Loucy (cell line): ENCODE data around the gene OSBPL8.

Source experiments
- H2AFZ ChIP-seq: fragments of 200-600 bp; sonication (generic); 2 replicates; pipeline ENCODE4 v1.6.0; 2016; ENCODE audit warnings: antibody characterized with exemption, mild to moderate bottlenecking, low read length, moderate library complexity
- H3F3A ChIP-seq: fragments of 200-600 bp; 2 replicates; pipeline ENCODE4 v1.6.0; 2016; ENCODE audit warnings: antibody characterized with exemption, low read depth, mild to moderate bottlenecking
- H3K27me3 ChIP-seq: fragments of 200-600 bp; sonication (generic); 2 replicates; pipeline ENCODE4 v1.6.1; 2014; ENCODE audit warnings: low read length, mild to moderate bottlenecking; ENCODE audit not compliant: insufficient read depth, poor library complexity, severe bottlenecking
- H3K36me3 ChIP-seq: fragments of 200-600 bp; sonication (generic); 2 replicates; pipeline ENCODE4 v1.6.1; 2016; ENCODE audit warnings: low read length; ENCODE audit not compliant: insufficient read depth
- H3K4me1 ChIP-seq: fragments of 200-600 bp; sonication (generic); 2 replicates; pipeline ENCODE4 v1.5.1; 2014; ENCODE audit warnings: low read length, mild to moderate bottlenecking; ENCODE audit not compliant: insufficient read depth, poor library complexity, severe bottlenecking
- H3K4me2 ChIP-seq: fragments of 200-600 bp; sonication (generic); 2 replicates; pipeline ENCODE4 v1.6.0; 2014; ENCODE audit warnings: antibody characterized with exemption, low read length, low read depth, mild to moderate bottlenecking; ENCODE audit not compliant: poor library complexity, severe bottlenecking
- H3K4me3 ChIP-seq: fragments of 200-600 bp; sonication (generic); 2 replicates; pipeline ENCODE4 v1.5.1; 2014; ENCODE audit warnings: low read length, mild to moderate bottlenecking, mixed read lengths; ENCODE audit not compliant: poor library complexity, severe bottlenecking
- H3K79me2 ChIP-seq: fragments of 200-600 bp; sonication (generic); 2 replicates; pipeline ENCODE4 v1.6.1; 2014; ENCODE audit warnings: low read length; ENCODE audit not compliant: insufficient read depth
- H3K9ac ChIP-seq: fragments of 200-600 bp; sonication (generic); 2 replicates; pipeline ENCODE4 v1.6.0; 2014; ENCODE audit warnings: mild to moderate bottlenecking, low read depth, low read length, moderate library complexity; ENCODE audit not compliant: poor library complexity, severe bottlenecking
- H3K9me2 ChIP-seq: fragments of 200-600 bp; sonication (generic); replicated peaks from 2 replicates; pipeline ENCODE4 v1.6.1; 2016; ENCODE audit warnings: low read depth, low read length, mixed read lengths
- H3K9me3 ChIP-seq: fragments of 200-600 bp; sonication (generic); 2 replicates; pipeline ENCODE4 v1.6.1; 2014; ENCODE audit warnings: mild to moderate bottlenecking, antibody characterized with exemption, low read length, low read depth; ENCODE audit not compliant: insufficient read depth
- H4K20me1 ChIP-seq: fragments of 200-600 bp; sonication (generic); 2 replicates; pipeline ENCODE4 v1.6.0; 2014; ENCODE audit warnings: antibody characterized with exemption, low read length, mild to moderate bottlenecking; ENCODE audit not compliant: insufficient read depth, poor library complexity, severe bottlenecking
- EZH2phosphoT487 ChIP-seq: fragments of 200-600 bp; IDR thresholded peaks from 2 replicates; pipeline ENCODE4 v1.6.1; 2018; ENCODE audit warnings: antibody characterized with exemption, mild to moderate bottlenecking, moderate library complexity, borderline replicate concordance
- TF ChIP-seq, protein P1 (sequence below): fragments of 200-600 bp; sonication (generic); conservative IDR thresholded peaks from 2 replicates; pipeline ENCODE4 v1.5.1; 2014; ENCODE audit warnings: mild to moderate bottlenecking, antibody characterized with exemption, low read length

OSBPL8 gene

DNA sequence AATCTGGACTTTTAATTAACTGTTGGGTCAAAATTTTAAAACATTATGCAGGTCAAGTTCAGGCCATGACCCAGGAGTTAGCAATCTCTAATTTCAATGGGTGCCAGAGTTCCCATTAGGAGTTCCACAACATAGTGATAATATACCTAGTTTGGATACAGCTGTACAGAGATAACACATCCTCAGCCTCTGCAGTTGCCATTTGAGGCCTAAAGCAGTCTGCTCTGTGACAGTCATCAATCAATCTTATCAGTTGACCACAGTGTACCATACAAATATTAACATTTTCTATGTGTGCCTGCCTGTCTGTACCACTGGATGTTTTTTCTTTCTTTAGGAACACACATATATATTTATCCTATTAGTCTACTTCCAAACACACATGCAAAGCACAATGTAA lies 157.3 kb downstream of the OSBPL8 start:
- Histone ChIP-seq H3K27me3 (no peaks in the 10 kb centered on the region), H3K4me2 (no peak overlapping the region), H3K9ac (no peak overlapping the region), H3K79me2 (no peaks in the 10 kb centered on the region), H3F3A (no peaks in the 10 kb centered on the region), H3K9me3 (no peaks in the 10 kb centered on the region), H2AFZ (no peak overlapping the region), H4K20me1 (no peaks in the 10 kb centered on the region), H3K36me3 (peaks cover 43% of the 10 kb centered on the region; the same call in 1 of the 2 replicates), H3K4me1 (no peaks in the 10 kb centered on the region), H3K9me2 (no peaks in the 10 kb centered on the region), H3K4me3 (no peak overlapping the region)
- TF ChIP-seq, protein P1, sequence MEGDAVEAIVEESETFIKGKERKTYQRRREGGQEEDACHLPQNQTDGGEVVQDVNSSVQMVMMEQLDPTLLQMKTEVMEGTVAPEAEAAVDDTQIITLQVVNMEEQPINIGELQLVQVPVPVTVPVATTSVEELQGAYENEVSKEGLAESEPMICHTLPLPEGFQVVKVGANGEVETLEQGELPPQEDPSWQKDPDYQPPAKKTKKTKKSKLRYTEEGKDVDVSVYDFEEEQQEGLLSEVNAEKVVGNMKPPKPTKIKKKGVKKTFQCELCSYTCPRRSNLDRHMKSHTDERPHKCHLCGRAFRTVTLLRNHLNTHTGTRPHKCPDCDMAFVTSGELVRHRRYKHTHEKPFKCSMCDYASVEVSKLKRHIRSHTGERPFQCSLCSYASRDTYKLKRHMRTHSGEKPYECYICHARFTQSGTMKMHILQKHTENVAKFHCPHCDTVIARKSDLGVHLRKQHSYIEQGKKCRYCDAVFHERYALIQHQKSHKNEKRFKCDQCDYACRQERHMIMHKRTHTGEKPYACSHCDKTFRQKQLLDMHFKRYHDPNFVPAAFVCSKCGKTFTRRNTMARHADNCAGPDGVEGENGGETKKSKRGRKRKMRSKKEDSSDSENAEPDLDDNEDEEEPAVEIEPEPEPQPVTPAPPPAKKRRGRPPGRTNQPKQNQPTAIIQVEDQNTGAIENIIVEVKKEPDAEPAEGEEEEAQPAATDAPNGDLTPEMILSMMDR = no peak
- TF ChIP-seq EZH2phosphoT487 = no peak

DNA sequence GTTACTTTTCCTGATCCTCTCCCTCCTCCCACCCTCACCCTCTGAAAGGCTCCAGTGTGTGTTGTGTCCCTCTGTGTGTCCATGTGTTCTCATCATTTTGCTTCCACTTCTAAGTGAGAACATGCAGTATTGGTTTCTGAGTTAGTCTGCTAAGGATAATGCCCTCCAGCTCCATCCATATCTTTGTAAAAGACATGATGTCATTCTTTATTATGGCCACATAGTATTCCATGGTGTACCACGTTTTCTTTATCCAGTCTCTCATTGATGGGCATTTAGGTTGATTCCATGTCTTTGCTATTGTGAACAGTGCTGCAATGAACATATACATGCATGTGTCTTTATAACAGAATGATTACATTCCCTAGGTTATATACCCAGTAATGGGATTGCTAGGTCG lies 159.4 kb downstream of the OSBPL8 start:
- H3K27me3 ChIP-seq = no peaks in the 10 kb centered on the region
- H3K9ac ChIP-seq = no peak overlapping the region
- H3K9me2 ChIP-seq = no peaks in the 10 kb centered on the region
- H3K79me2 ChIP-seq = no peaks in the 10 kb centered on the region
- H3K4me3 ChIP-seq = no peak overlapping the region
- H3F3A ChIP-seq = no peaks in the 10 kb centered on the region
- H3K4me2 ChIP-seq = no peak overlapping the region
- no peaks in the 10 kb centered on the region for H4K20me1 ChIP-seq
- no peaks in the 10 kb centered on the region for H3K4me1 ChIP-seq
- H3K9me3 ChIP-seq = no peaks in the 10 kb centered on the region
- no peak overlapping the region for H2AFZ ChIP-seq
- H3K36me3 ChIP-seq = peaks cover 44% of the 10 kb centered on the region; the same call in 1 of the 2 replicates
- no peak for TF ChIP-seq EZH2phosphoT487
- TF ChIP-seq, protein P1 = no peak

DNA sequence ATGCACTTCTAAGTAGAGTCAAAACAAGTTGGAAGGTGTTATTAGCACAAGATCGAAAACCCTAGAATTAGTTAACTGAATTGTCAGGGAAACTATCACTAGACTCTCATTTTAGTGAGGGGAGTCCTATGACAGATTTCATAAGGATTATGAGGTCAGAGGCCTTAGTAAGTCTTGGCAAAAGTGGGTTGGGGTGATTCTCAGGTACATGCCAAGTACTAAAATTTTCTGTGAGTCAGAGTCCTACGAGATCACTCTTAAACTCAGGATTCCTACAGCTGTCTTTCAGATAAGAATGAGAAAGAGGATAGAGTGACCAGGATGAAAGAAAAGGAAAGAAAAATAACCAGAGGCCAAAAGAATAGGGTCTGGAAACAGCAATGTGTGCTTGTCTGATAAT lies 160.5 kb downstream of the OSBPL8 start:
- H3K4me1 ChIP-seq = no peaks in the 10 kb centered on the region
- H3K9ac ChIP-seq = no peak overlapping the region

More for the DNA sequence above, 160.5 kb downstream of the OSBPL8 start:
- Histone ChIP-seq H2AFZ (no peak overlapping the region), H4K20me1 (no peaks in the 10 kb centered on the region), H3K79me2 (no peaks in the 10 kb centered on the region), H3F3A (no peaks in the 10 kb centered on the region), H3K4me2 (no peak overlapping the region), H3K27me3 (no peaks in the 10 kb centered on the region), H3K9me3 (no peaks in the 10 kb centered on the region), H3K36me3 (peaks cover 48% of the 10 kb centered on the region; the same call in 1 of the 2 replicates), H3K9me2 (no peaks in the 10 kb centered on the region), H3K4me3 (no peak overlapping the region)
- TF ChIP-seq, protein P1 = no peak
- TF ChIP-seq EZH2phosphoT487 = no peak
